Thoracic aorta (tissue), 2 donors: ENCODE data around the gene SEPHS1. TPM values are rescaled to one million over a fixed set of nuclear protein-coding genes. Genes with fewer than 3 reads are reported as not detected.
A peak's percentile ranks its signal among the peaks of the same experiment; 100 is the strongest.
"Not testable (repeated sequence)": the region's sequence is repeated elsewhere in the genome, so short reads cannot be mapped to it uniquely, and the experiment has no call there.

ENCODE experiments used
- ATAC-seq: fragments of 150-250 bp; one replicate; pipeline ENCODE4 v1.8.0; 2017; ENCODE audit warnings: low read depth; ENCODE audit not compliant: insufficient number of reproducible peaks, low FRiP score
- DNase-seq: peaks from one replicate; pipeline ENCODE4 v3.0.0-alpha.2; 2020; ENCODE audit warnings: low spot score
- H3K27ac ChIP-seq, 2 donors: fragments of 200-600 bp; sonication (generic); 1 replicate in 1 of 2; 2 replicates in 1 of 2; pipeline ENCODE4 v1.5.1; 2016; ENCODE audit warnings: mild to moderate bottlenecking in 2 of 2, moderate library complexity in 2 of 2
- H3K27me3 ChIP-seq: fragments of 200-600 bp; sonication (generic); replicated peaks from 2 replicates; pipeline ENCODE4 v1.6.0; 2016; ENCODE audit warnings: mild to moderate bottlenecking; ENCODE audit not compliant: insufficient read depth
- H3K36me3 ChIP-seq: fragments of 200-600 bp; sonication (generic); one replicate; pipeline ENCODE4 v1.5.1; 2016
- H3K4me1 ChIP-seq, 2 donors: fragments of 200-600 bp; sonication (generic); 1 replicate in 1 of 2; 2 replicates in 1 of 2; pipeline versions ENCODE4 v1.5.1 to v1.6.0; 2016; ENCODE audit warnings: low read depth in 2 of 2, mild to moderate bottlenecking in 1 of 2; ENCODE audit not compliant: control insufficient read depth in 1 of 2
- H3K4me3 ChIP-seq: fragments of 200-600 bp; sonication (generic); 2 replicates; pipeline ENCODE4 v1.5.1; 2016; ENCODE audit warnings: mild to moderate bottlenecking
- H3K9me3 ChIP-seq: fragments of 200-600 bp; sonication (generic); 2 replicates; pipeline ENCODE4 v1.5.1; 2016
- CTCF ChIP-seq: fragments of 200-600 bp; sonication (generic); IDR thresholded peaks from one replicate; pipeline ENCODE4 v1.5.1; 2019; ENCODE audit warnings: antibody characterized with exemption
- total RNA-seq, 2 donors: library from RNA; depleted of rRNA; stranded (reverse); fragments of >200 nt; gene quantifications; one replicate each; pipeline versions ENCODE4 v1.1.0 to v1.2.3, GENCODE V29; 2016

Gene SEPHS1
- total RNA-seq, 2 donors from 2014 or later: 24.8 to 68.6 TPM

DNA sequence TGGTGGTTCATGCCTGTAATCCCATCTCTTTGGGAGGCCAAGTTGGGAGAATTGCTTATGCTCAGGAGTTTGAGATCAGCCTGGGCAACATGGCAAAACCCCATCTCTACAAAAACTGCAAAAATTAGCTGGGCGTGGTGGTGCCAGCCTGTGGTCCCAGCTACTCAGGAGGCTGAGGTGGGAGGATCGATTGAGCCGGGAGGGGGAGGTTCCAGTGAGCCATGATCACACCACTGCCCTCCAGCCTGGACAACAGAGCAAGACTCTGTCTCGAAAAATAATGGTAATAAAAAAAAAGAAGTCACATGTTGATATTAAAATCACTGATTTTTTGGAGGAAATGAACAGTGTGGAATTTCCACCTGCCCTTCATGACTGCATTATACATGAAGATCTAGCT is 64.0 kb downstream of the SEPHS1 start:
- TF ChIP-seq CTCF: no peak
- Histone ChIP-seq H3K27ac (no peak overlapping the region), H3K36me3 (peaks cover 22% of the 10 kb centered on the region), H3K4me1 (no peaks in the 10 kb centered on the region), H3K4me3 (no peak overlapping the region), H3K27me3 (no peaks in the 10 kb centered on the region), H3K9me3 (no peaks in the 10 kb centered on the region)
- DNase-seq (no peak), ATAC-seq (no peak)

DNA sequence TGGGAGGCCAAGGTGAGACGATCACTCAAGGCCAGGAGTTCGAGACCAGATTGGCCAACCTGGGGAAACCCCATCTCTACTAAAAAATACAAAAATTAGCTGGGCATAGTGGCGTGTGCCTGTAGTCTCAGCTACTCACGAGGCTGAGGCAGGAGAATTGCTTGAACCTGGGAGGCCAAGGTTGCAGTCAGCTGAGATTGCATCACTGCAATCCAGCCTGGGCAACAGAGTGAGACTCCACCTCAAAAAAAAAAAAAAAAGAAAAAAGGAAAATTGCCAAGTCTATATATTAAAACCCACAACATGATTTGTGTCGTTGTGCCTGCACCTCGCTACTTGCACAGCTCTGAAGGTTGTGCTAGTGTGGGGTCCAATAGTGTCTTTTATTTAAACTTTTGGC is 65.7 kb downstream of the SEPHS1 start:
- H3K4me3 ChIP-seq, H3K9me3 ChIP-seq, H3K27ac ChIP-seq, H3K27me3 ChIP-seq, H3K4me1 ChIP-seq, ATAC-seq, DNase-seq: not testable (repeated sequence)
- peaks cover 15% of the 10 kb centered on the region for H3K36me3 ChIP-seq

DNA sequence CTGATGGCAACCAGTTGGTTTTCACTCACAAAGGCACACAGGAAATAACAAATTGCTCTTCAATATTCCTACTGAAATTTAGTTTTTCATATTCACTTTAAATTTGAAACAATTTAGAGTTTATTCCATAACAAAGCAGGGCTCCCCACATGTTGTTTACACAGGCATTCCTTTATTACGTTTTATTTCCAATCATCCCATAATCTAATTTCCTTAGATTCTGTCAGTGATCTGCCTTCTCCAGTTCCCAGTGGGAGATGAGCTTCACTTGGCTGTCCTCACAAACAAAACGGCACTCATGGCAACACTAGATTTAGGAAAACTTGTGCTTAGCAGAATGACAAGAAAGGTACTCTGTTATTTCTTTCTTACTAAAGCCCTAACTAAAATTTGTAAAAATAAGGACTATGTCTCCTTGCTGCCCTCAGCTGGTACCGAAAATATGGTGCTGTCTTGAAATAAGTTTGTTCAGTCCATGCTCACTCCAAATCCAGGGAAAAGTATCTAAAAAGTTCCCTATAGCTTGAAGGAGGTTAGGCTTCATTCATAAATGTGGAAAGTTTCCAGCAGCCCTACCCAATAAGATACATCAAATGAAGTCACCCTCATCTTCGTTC is 71.2 kb downstream of the SEPHS1 start:
- H3K27ac ChIP-seq: no peak overlapping the region
- no peaks in the 10 kb centered on the region for H3K9me3 ChIP-seq
- peaks cover 13% of the 10 kb centered on the region for H3K36me3 ChIP-seq
- DNase-seq (no peak), ATAC-seq (no peak)
- H3K4me1 ChIP-seq: peaks cover 2 to 11% of the 10 kb centered on the region in 2 donors
- TF ChIP-seq CTCF: no peak
- no peaks in the 10 kb centered on the region for H3K27me3 ChIP-seq
- no peak overlapping the region for H3K4me3 ChIP-seq

DNA sequence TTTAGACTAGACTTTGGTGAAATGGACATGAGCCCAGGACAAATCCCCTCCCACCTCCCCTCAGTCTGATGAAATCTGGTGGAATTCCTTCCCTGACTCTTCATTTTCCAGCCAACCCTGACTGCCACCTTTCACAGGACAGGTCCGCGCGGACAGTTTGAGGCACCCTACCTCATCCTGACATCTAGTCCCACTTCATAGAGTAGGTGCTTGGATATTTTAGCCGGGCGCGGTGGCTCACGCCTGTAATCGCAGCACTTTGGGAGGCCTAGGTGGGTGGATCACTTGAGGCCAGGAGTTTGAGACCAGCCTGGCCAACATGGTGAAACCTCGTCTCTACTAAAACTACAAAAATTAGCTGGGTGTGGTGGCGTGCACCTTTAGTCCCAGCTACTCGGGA is 71.9 kb downstream of the SEPHS1 start:
- not testable (repeated sequence) for H3K27me3 ChIP-seq, H3K36me3 ChIP-seq, H3K9me3 ChIP-seq, H3K27ac ChIP-seq, DNase-seq, H3K4me3 ChIP-seq, ATAC-seq
- H3K4me1 ChIP-seq: peaks cover 9 to 18% of the 10 kb centered on the region in 2 donors

GRCh38 chr10:13272164-13272571 is 75.9 kb downstream of the SEPHS1 start:
- Histone ChIP-seq H3K4me1 (peaks cover 11 to 20% of the 10 kb centered on the region in 2 donors), H3K27ac (peak overlapping the region in 1 of 2 donors; percentile 35), H3K9me3 (no peaks in the 10 kb centered on the region), H3K36me3 (no peaks in the 10 kb centered on the region), H3K27me3 (no peaks in the 10 kb centered on the region), H3K4me3 (peak overlapping the region; percentile 44)
- no peak for TF ChIP-seq CTCF
- peak; percentile 10 for DNase-seq
- no peak for ATAC-seq

GRCh38 chr10:13271552-13272163 is 76.4 kb downstream of the SEPHS1 start:
- Histone ChIP-seq H3K9me3 (no peaks in the 10 kb centered on the region), H3K4me1 (peaks cover 11 to 20% of the 10 kb centered on the region in 2 donors), H3K36me3 (no peaks in the 10 kb centered on the region), H3K4me3 (peak overlapping the region; percentile 44), H3K27me3 (no peaks in the 10 kb centered on the region), H3K27ac (peak overlapping the region in 1 of 2 donors; percentile 35)
- ATAC-seq (no peak), DNase-seq (no peak)
- TF ChIP-seq CTCF: no peak
